Kidney epithelial cell (primary cell): ENCODE results near the gene TMEM212. TPM values are rescaled to one million over a fixed set of nuclear protein-coding genes. Genes with fewer than 3 reads are reported as not detected.

Experiments used
- DNase-seq: peaks from one replicate; pipeline ENCODE4 v3.0.0-alpha.2; 2010; ENCODE audit warnings: low read depth
- H3K27me3 ChIP-seq: 2 replicates; pipeline ENCODE4 v1.6.0; 2011; ENCODE audit warnings: low read length; ENCODE audit not compliant: control insufficient read depth, insufficient read depth
- H3K36me3 ChIP-seq: 2 replicates; pipeline ENCODE4 v1.5.1; 2011; ENCODE audit warnings: low read length; ENCODE audit not compliant: control insufficient read depth, insufficient read depth
- H3K4me3 ChIP-seq: 2 replicates; pipeline ENCODE4 v1.5.1; 2011; ENCODE audit warnings: low read depth, mild to moderate bottlenecking, control low read depth, low read length
- total RNA-seq: library from RNA; depleted of rRNA; stranded (reverse); fragments of >200 nt; gene quantifications from 2 replicates; pipeline ENCODE4 v1.2.3, GENCODE V29; 2015
- TF ChIP-seq, protein P1 (sequence below): IDR thresholded peaks from 2 replicates; pipeline ENCODE4 v1.5.1; 2011; ENCODE audit warnings: mild to moderate bottlenecking, moderate library complexity, low read length, control low read depth, inconsistent platforms; ENCODE audit not compliant: insufficient read depth, poor library complexity, severe bottlenecking

TMEM212 gene
- total RNA-seq, 1 donor from 2014 or later = not detected

DNA sequence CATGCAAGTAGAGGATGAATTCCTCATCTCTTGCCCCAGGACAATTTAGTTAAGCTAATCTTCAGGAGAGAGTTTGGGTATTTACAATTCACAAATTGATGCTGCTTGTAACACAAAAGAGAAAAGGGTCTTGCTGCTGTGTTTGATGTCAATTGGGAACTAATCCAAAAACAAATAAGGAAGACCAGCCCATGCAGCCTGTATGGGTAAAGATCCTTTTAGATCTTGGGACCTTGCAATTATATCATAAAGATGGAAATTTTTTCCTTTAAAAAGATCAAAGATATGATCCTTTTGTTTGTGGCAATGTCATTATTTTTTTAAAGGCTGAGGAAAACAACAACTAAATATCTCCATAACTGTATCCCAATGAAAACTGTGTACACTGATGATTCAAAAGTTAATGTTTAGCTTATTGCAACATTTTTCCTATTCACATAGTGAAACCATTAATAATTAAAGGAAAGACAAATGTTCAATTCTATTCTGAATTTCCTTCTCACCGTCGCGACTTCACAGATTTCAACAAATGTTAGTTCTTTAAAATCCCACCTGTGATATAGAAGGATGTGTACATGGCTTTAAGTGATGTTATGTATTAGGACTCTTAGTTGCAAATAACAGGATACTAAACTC, 40.2 kb downstream of the TMEM212 start:
- Histone ChIP-seq H3K27me3 (no peaks in the 10 kb centered on the region), H3K4me3 (no peak overlapping the region), H3K36me3 (no peaks in the 10 kb centered on the region)
- TF ChIP-seq, protein P1, sequence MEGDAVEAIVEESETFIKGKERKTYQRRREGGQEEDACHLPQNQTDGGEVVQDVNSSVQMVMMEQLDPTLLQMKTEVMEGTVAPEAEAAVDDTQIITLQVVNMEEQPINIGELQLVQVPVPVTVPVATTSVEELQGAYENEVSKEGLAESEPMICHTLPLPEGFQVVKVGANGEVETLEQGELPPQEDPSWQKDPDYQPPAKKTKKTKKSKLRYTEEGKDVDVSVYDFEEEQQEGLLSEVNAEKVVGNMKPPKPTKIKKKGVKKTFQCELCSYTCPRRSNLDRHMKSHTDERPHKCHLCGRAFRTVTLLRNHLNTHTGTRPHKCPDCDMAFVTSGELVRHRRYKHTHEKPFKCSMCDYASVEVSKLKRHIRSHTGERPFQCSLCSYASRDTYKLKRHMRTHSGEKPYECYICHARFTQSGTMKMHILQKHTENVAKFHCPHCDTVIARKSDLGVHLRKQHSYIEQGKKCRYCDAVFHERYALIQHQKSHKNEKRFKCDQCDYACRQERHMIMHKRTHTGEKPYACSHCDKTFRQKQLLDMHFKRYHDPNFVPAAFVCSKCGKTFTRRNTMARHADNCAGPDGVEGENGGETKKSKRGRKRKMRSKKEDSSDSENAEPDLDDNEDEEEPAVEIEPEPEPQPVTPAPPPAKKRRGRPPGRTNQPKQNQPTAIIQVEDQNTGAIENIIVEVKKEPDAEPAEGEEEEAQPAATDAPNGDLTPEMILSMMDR = no peak
- no peak for DNase-seq

DNA sequence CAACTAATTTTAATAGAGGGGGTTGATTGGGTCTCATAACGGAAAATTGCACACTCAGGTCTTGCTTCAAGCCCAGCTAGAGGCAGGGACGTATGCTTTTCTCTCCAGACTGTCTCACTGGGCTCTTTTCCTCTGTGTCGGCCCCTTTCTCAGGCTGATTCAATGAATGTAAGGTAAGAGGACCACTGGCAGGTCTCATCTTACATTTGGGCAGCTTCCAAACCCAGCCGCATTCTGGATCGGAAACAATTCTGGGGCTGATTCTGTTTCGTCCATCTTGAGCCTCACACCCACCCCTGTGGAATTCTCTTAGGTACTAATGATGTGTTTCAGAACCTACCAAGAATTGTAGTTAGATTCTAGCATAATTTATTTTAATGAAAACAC, 40.7 kb downstream of the TMEM212 start:
- Histone ChIP-seq H3K4me3 (no peak overlapping the region), H3K27me3 (no peaks in the 10 kb centered on the region), H3K36me3 (no peaks in the 10 kb centered on the region)
- no peak for DNase-seq
- TF ChIP-seq, protein P1 = no peak

DNA sequence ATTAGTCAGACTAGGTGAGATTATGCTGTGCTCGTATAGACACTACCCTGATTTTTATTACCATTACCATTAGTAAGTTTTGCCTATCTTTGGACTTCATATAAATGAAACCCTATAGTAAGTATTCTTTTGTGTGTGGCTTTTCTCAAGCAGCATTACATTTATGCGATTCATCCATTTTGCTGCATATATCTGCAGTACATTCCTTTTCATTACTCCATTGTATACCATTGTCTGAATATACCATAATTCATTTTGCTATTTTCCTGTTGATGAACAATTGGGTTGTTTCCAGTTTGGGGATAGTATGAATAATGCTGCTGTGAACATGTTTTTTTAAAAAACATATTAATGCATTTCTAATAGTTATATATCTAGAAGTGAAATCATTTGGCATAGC, 45.3 kb downstream of the TMEM212 start:
- TF ChIP-seq, protein P1 = no peak
- Histone ChIP-seq H3K27me3 (no peaks in the 10 kb centered on the region), H3K4me3 (no peak overlapping the region), H3K36me3 (no peaks in the 10 kb centered on the region)
- DNase-seq = no peak

DNA sequence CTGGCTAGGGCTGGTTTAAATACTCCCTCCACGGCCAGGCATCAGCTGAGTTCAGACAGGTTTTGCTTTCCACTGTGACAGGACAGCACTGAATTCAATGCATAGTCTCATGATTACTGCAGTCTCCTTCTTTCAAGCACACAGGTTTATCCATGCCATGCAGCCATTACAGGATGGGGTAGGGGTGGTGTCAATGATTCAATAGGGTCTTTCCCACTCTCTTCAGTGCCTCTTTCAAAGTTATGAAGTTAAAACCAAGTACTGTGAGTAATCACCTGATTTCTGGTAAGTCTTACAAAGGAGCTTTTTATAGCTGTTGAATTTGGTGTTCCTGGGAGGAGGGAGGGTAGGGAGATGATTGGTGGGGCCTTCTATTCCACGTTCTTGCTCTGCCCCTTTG, 47.2 kb downstream of the TMEM212 start:
- no peaks in the 10 kb centered on the region for H3K36me3 ChIP-seq
- TF ChIP-seq, protein P1 = no peak
- no peak overlapping the region for H3K4me3 ChIP-seq
- DNase-seq = no peak
- no peaks in the 10 kb centered on the region for H3K27me3 ChIP-seq

DNA sequence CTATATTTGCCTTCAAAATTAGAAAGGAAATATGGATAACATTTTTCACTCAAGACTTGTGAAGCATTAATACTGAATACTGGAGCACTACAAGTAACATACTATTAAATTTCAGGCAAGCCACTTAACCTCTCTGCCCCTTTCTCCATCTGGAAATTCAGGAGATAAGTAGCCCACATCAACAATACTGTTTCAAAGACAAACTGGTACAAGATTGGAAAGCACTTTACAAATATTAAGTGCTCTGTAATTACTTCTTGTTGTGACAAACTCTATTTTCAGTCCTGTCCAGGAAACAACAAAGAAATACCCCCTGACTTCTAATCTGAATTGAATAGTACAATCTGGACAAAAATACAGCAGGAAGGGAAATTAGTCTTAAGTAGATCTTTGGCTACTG, 49.3 kb downstream of the TMEM212 start:
- H3K4me3 ChIP-seq = no peak overlapping the region
- no peaks in the 10 kb centered on the region for H3K27me3 ChIP-seq
- TF ChIP-seq, protein P1 = no peak
- DNase-seq = no peak
- no peaks in the 10 kb centered on the region for H3K36me3 ChIP-seq

DNA sequence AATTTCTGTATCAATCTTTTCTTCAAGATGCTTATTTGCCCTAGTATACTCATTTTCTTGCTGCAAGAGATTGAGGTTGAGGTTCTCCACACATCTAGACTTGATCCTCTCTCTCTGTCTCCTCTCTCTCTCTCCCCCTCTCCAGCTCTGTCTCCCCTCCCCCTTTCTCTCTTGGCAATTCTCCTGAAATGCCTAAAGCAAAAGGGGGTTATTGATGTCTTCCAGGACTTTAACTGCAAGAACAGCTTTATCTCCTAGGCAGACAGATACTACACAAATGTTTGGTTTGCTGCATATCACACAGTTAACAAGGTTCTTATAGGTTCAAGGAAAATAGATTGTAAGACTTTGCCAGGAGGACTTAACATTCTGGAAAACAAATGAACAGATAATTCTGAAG, 52.1 kb downstream of the TMEM212 start:
- Histone ChIP-seq H3K27me3 (no peaks in the 10 kb centered on the region), H3K4me3 (no peak overlapping the region), H3K36me3 (no peaks in the 10 kb centered on the region)
- no peak for DNase-seq
- TF ChIP-seq, protein P1 = no peak
